Right lobe of liver (tissue), 6 donors: ENCODE data around the gene LCNL1. TPM values are rescaled to one million over a fixed set of nuclear protein-coding genes. Genes with fewer than 3 reads are reported as not detected.
"Not testable (repeated sequence)": the region's sequence is repeated elsewhere in the genome, so short reads cannot be mapped to it uniquely, and the experiment has no call there.

ENCODE experiments used
- ATAC-seq, 4 donors: fragments of 200-7000 bp; cut with Tn5 transposase; one replicate each; pipeline ENCODE4 v1.9.1; 2020; ENCODE audit warnings: mild to moderate bottlenecking in 4 of 4, moderate library complexity in 4 of 4
- DNase-seq, 3 donors: peaks; one replicate each; pipeline ENCODE4 v3.0.0-alpha.2; 2020
- H3K27ac ChIP-seq, 3 donors: fragments of 200-600 bp; one replicate each; pipeline ENCODE4 v1.8.0; 2022
- H3K27me3 ChIP-seq, 2 donors: fragments of 200-600 bp; one replicate each; pipeline ENCODE4 v1.8.0; 2022
- H3K36me3 ChIP-seq, 4 donors: fragments of 200-600 bp; sonication (generic) in 1 of 4; one replicate each; pipeline versions ENCODE4 v1.5.1 to v1.8.0; 2017 to 2022; ENCODE audit warnings: control low read depth in 1 of 4
- H3K4me1 ChIP-seq, 4 donors: fragments of 200-600 bp; sonication (generic) in 1 of 4; one replicate each; pipeline versions ENCODE4 v1.5.1 to v1.8.0; 2017 to 2022; ENCODE audit warnings: control low read depth in 1 of 4
- H3K4me3 ChIP-seq, 3 donors: fragments of 200-600 bp; one replicate each; pipeline ENCODE4 v1.8.0; 2022
- H3K9me3 ChIP-seq, 4 donors: fragments of 200-600 bp; sonication (generic) in 1 of 4; one replicate each; pipeline versions ENCODE4 v1.5.1 to v1.8.0; 2017 to 2022; ENCODE audit warnings: control low read depth in 1 of 4
- CTCF ChIP-seq, 4 donors: fragments of 200-600 bp in 3 of 4; fragments of 450-650 bp in 1 of 4; IDR thresholded peaks; one replicate each; pipeline versions ENCODE4 v1.5.1 to v1.8.0; 2016 to 2022; ENCODE audit warnings: antibody characterized with exemption in 4 of 4, mild to moderate bottlenecking in 2 of 4
- POLR2A ChIP-seq: fragments of 450-650 bp; IDR thresholded peaks from one replicate; pipeline ENCODE4 v1.6.1; 2017; ENCODE audit warnings: antibody characterized with exemption, mild to moderate bottlenecking
- WGBS: methylation state at CpG from one replicate; pipeline ENCODE4 v1.1.6; 2018; ENCODE audit warnings: low coverage, low lambda C conversion rate; ENCODE audit not compliant: insufficient coverage; ENCODE audit errors: missing lambda C conversion rate; 5-methylcytosine and 5-hydroxymethylcytosine counted together
- intact Hi-C, 2 donors: fragments of 100-400 bp; cut with DNase I; formaldehyde crosslinking; loops; one replicate each; pipeline versions ENCODE4 v1.11.2 to v1.14.1; 2022
- total RNA-seq, 6 experiments: library from RNA; depleted of rRNA in 2 of 6; stranded (reverse); fragments of >200 nt in 2 of 6; fragmentation: NEBNext Ultra II Directional in 3 of 6; extraction: Animal tissue kit (Norgen Biotek cat#: 25700) in 3 of 6; gene quantifications; one replicate each; pipeline versions ENCODE4 v1.1.0 to v1.2.4, GENCODE V29; 2016 to 2023
- donor health status: DM: no; HTN: yes; CAD: no.
- donor health status: DM: no; HTN: no; CAD: no.
- donor health status: DM: no; HTN: no; CAD: no.
- donor health status: DM: no; HTN: yes; CAD: no.
- donor health status: DM: no; HTN: yes; CAD: no.

The LCNL1 gene
- total RNA-seq, 6 experiments from 2014 or later, result not detected

GRCh38 chr9:137002646-137003041, 19.9 kb downstream of the LCNL1 start:
- ATAC-seq (no peak), DNase-seq (no peak)
- no peak overlapping the region for H3K4me3 ChIP-seq
- H3K9me3 ChIP-seq, result no peaks in the 10 kb centered on the region
- H3K4me1 ChIP-seq, result no peaks in the 10 kb centered on the region
- WGBS, result 68% methylated on average over 6 of the region's 10 CpGs
- no peaks in the 10 kb centered on the region for H3K36me3 ChIP-seq
- no peak for TF ChIP-seq POLR2A
- no peak for TF ChIP-seq CTCF (IDR thresholded peaks at IDR 0.05)
- intact Hi-C loops, result no loop called here
- no peaks in the 10 kb centered on the region for H3K27me3 ChIP-seq
- H3K27ac ChIP-seq, result no peak overlapping the region

GRCh38 chr9:137004285-137004684, 21.5 kb downstream of the LCNL1 start:
- H3K4me3 ChIP-seq, DNase-seq, ATAC-seq, intact Hi-C loops, H3K27ac ChIP-seq, H3K27me3 ChIP-seq, H3K9me3 ChIP-seq, H3K36me3 ChIP-seq, H3K4me1 ChIP-seq: not testable (repeated sequence)
- WGBS, result 46% methylated on average over 5 of the region's 17 CpGs
- TF ChIP-seq CTCF (IDR thresholded peaks at IDR 0.05), result peak; percentile 33 to 49 (median 44)

DNA sequence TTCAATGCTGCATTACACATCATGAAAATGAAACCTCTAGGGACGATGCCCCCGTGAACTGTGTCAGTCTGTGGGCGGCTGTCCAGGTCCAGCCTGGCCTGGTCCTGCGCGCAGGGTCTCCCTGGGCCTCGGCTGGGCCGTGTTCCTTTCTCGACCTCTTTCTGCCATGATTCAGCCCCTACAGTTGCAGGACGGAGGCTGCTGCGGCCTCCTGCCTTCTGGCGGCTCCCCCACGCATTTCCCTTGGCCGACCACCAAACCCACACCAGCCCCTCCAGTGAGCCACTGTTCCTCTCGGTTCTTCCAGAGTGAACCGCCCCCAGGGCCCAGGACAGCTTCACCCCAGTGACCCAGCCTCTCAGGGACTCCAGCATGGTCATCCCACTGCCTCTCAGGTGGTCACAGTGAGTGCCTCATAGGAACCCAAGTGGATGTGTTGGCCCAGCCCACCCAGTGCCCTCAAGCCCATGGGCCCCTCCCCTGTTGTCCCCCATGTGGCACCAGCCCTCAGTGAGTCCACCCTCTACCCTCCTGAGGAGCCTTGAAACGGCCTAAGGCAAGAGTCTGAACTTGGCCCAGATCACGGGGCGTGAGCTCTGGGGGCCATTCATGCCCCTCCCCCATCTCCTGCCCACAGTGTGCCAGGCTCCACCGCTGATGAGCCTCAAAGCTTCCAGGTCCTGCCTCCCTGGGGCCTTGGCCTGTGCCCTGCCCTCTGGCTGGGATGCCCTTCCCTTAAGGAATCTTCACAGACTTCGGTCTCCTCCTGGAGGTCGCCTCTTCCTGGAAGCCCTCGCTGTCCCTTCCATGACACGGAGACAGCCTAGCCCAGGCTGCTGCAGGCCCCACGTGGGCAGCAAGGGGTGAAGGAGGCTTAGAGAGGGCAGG, 23.6 kb downstream of the LCNL1 start:
- no peaks in the 10 kb centered on the region for H3K4me1 ChIP-seq
- H3K27ac ChIP-seq, result no peak overlapping the region
- ATAC-seq (peak in 2 of 4 donors; percentile 2 to 10), DNase-seq (no peak)
- 59% methylated on average over 14 of the region's 24 CpGs for WGBS
- no peak for TF ChIP-seq POLR2A
- no peak for TF ChIP-seq CTCF (IDR thresholded peaks at IDR 0.05)
- H3K36me3 ChIP-seq, result peaks cover 0 to 2% (median 0%) of the 10 kb centered on the region in 4 donors
- no peaks in the 10 kb centered on the region for H3K9me3 ChIP-seq
- no peak overlapping the region for H3K4me3 ChIP-seq
- intact Hi-C loops, result no loop called here
- no peaks in the 10 kb centered on the region for H3K27me3 ChIP-seq

GRCh38 chr9:137007108-137007815, 24.5 kb downstream of the LCNL1 start:
- H3K9me3 ChIP-seq, result no peaks in the 10 kb centered on the region
- H3K27me3 ChIP-seq, result no peaks in the 10 kb centered on the region
- H3K36me3 ChIP-seq, result peaks cover 0 to 2% (median 0%) of the 10 kb centered on the region in 4 donors
- TF ChIP-seq POLR2A (no peak), CTCF (IDR thresholded peaks at IDR 0.05) (no peak)
- DNase-seq (no peak), ATAC-seq (peak in 2 of 4 donors; percentile 3 to 18)
- no peak overlapping the region for H3K27ac ChIP-seq
- 75% methylated on average over 13 of the region's 30 CpGs for WGBS
- no peaks in the 10 kb centered on the region for H3K4me1 ChIP-seq
- intact Hi-C loops, result no loop called here
- H3K4me3 ChIP-seq, result no peak overlapping the region
